Measurements from ENCODE around the gene TOMM22. TPM values are rescaled to one million over a fixed set of nuclear protein-coding genes. Genes with fewer than 3 reads are reported as not detected.

Gene TOMM22
- polyA plus RNA-seq, 2 donors, result 14.4 to 41.1 TPM

DNA sequence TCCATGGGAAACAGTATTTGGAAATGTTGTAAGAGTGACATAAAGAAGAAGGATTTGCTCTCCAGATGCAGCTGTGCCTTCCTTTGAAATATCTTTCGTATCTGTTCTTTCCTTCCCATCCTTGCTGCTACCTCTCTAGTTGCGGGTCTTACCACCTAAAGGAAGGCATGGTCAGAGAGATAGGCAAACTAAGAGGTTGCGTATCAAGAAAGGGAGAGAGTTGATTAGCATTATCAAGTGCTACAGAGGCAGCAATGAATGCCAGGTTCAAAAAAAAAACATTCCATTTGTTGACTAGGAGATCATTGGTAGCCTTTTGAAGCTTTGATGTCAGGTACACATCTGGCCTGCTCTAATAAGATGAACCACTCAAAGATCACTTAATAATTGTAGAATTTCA, 28.6 kb downstream of the TOMM22 start:
- no peak overlapping the region for H3K27ac ChIP-seq (ENCODE audit: low read depth in 2 of 2, low read length in 1 of 2)
- H3K4me3 ChIP-seq (ENCODE audit: low read depth in 1 of 2, low read length in 2 of 2), result no peak overlapping the region
- H3K36me3 ChIP-seq (ENCODE audit: control insufficient read depth in 2 of 2, insufficient read depth in 2 of 2, low read length in 1 of 2), result peaks cover 3 to 11% of the 10 kb centered on the region in 2 donors
- H3K9me3 ChIP-seq (ENCODE audit: control insufficient read depth in 2 of 2, insufficient read depth in 1 of 2, low read depth in 1 of 2, low read length in 1 of 2), result no peaks in the 10 kb centered on the region
- 98 to 99% methylated on average over 3 of the region's 3 CpGs for WGBS, 2 donors
- peaks cover 3 to 15% of the 10 kb centered on the region in 2 donors for H3K4me1 ChIP-seq (ENCODE audit: control insufficient read depth in 2 of 2, insufficient read depth in 2 of 2, low read length in 1 of 2)
- no peaks in the 10 kb centered on the region for H3K27me3 ChIP-seq (ENCODE audit: control insufficient read depth in 1 of 2, insufficient read depth in 2 of 2, low read length in 2 of 2)

DNA sequence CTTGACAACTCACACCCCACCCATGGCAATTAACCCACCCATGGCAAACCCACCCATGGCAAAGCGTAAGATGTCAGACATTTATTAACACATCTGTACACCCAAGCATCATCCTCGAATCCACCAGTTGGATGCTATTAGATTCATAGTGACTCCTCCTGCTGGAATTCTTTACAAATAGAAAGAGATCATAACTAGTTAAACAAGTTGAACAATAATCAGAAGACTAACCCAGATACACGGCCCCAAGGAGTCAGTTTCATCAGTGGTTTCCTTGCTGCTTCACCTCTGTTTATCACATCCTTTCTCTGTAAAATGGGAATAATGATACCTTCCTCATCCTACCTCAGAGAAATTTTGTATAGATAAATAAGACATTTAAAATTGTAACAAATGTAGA, 29.1 kb downstream of the TOMM22 start:
- WGBS, 2 donors, result 60% methylated on average over 3 of the region's 3 CpGs
- Histone ChIP-seq H3K4me1 (ENCODE audit: control insufficient read depth in 2 of 2, insufficient read depth in 2 of 2, low read length in 1 of 2) (peaks cover 5 to 19% of the 10 kb centered on the region in 2 donors), H3K27ac (ENCODE audit: low read depth in 2 of 2, low read length in 1 of 2) (no peak overlapping the region), H3K27me3 (ENCODE audit: control insufficient read depth in 1 of 2, insufficient read depth in 2 of 2, low read length in 2 of 2) (no peaks in the 10 kb centered on the region), H3K36me3 (ENCODE audit: control insufficient read depth in 2 of 2, insufficient read depth in 2 of 2, low read length in 1 of 2) (peaks cover 3 to 14% of the 10 kb centered on the region in 2 donors), H3K9me3 (ENCODE audit: control insufficient read depth in 2 of 2, insufficient read depth in 1 of 2, low read depth in 1 of 2, low read length in 1 of 2) (no peaks in the 10 kb centered on the region), H3K4me3 (ENCODE audit: low read depth in 1 of 2, low read length in 2 of 2) (no peak overlapping the region)

DNA sequence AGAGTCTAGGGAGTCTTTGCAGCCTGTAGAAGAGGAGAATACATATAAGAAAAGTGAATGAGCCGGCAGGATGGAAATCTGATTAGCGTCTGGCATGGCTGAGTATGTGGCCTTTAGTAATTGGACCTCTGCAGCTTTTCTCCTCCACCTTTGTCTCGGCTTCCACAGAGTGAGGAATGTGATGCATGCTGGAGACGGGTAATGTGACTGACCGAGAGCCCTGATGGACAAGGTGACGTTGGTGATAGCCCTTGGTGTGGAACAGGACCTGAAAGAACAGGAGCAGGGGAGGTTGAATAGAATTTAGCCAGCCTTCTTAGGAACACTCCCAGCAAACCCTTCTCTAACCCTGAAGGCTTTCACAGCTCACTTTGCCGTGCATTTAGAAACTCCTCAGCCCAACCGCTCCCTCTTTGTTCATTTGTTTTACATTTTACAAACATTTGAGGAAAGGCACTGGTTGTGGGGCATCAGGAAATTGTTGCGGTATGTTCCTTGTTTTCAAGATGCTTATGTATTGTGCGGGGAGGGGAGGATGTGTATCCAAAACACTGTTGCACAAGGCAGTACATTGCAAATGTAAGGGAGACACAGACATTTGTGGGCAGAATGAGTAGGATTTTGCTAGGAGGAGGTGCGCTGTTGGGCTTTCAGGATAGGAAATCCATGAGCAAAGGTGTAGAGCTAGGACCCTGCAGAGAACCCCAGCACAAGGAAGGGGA, 30.9 kb downstream of the TOMM22 start:
- Histone ChIP-seq H3K27me3 (ENCODE audit: control insufficient read depth in 1 of 2, insufficient read depth in 2 of 2, low read length in 2 of 2) (no peaks in the 10 kb centered on the region), H3K27ac (ENCODE audit: low read depth in 2 of 2, low read length in 1 of 2) (no peak overlapping the region), H3K4me1 (ENCODE audit: control insufficient read depth in 2 of 2, insufficient read depth in 2 of 2, low read length in 1 of 2) (peaks cover 5 to 20% of the 10 kb centered on the region in 2 donors), H3K36me3 (ENCODE audit: control insufficient read depth in 2 of 2, insufficient read depth in 2 of 2, low read length in 1 of 2) (peaks cover 14 to 28% of the 10 kb centered on the region in 2 donors), H3K4me3 (ENCODE audit: low read depth in 1 of 2, low read length in 2 of 2) (no peak overlapping the region), H3K9me3 (ENCODE audit: control insufficient read depth in 2 of 2, insufficient read depth in 1 of 2, low read depth in 1 of 2, low read length in 1 of 2) (no peaks in the 10 kb centered on the region)
- 86 to 91% methylated on average over 11 of the region's 11 CpGs for WGBS, 2 donors

DNA sequence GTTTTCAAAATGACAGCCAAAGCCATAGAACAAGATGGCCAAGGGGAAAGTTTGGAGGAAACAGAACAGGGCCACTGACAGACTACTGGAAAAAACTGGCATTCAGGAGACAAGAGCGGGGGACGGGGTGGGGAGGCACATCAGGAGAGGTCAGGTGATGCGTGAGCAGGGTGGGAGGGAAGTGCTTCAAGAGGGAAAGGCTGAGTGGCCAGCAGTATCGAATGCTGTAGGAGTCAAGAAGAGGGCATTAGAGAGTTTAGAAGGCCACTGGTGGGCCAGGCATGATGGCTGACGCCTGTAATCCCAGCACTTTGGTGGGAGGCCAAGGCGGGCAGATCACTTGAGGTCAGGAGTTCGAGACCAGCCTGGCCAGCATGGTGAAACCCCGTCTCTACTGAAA, 32.2 kb downstream of the TOMM22 start:
- Histone ChIP-seq H3K4me3 (ENCODE audit: low read depth in 1 of 2, low read length in 2 of 2) (no peak overlapping the region), H3K4me1 (ENCODE audit: control insufficient read depth in 2 of 2, insufficient read depth in 2 of 2, low read length in 1 of 2) (peaks cover 5 to 18% of the 10 kb centered on the region in 2 donors), H3K27ac (ENCODE audit: low read depth in 2 of 2, low read length in 1 of 2) (no peak overlapping the region), H3K9me3 (ENCODE audit: control insufficient read depth in 2 of 2, insufficient read depth in 1 of 2, low read depth in 1 of 2, low read length in 1 of 2) (no peaks in the 10 kb centered on the region), H3K27me3 (ENCODE audit: control insufficient read depth in 1 of 2, insufficient read depth in 2 of 2, low read length in 2 of 2) (no peaks in the 10 kb centered on the region), H3K36me3 (ENCODE audit: control insufficient read depth in 2 of 2, insufficient read depth in 2 of 2, low read length in 1 of 2) (peaks cover 11 to 28% of the 10 kb centered on the region in 2 donors)
- 86 to 90% methylated on average over 8 of the region's 8 CpGs for WGBS, 2 donors

DNA sequence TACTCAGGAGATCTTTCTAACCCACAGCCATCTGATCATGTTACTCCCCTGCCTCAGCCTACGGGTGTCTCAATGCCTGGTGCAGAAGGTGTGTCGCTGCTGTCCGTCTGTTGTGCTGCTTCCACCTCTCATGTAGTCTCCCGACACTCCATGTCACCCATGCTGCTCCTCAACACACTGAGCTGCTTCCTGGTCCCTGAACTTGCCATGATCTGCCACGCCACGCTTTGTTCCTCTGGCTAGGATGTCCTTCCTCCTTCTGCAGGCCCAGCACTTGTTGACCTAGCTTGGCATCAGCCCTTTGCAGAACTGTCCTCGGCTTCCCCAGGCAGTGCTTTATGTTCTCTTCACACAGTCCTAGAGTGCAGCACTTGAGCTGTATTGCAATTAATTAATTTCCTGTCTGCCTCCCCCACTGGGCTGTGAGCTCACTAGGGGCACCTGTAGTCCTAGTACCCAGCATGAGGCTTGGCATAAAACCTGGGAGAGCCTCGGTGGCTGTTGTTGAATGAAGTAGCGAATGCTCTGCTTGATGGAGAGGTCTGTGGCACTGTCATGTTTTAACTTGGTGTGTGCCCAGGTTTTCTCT, 33.5 kb downstream of the TOMM22 start:
- Histone ChIP-seq H3K27me3 (ENCODE audit: control insufficient read depth in 1 of 2, insufficient read depth in 2 of 2, low read length in 2 of 2) (no peaks in the 10 kb centered on the region), H3K27ac (ENCODE audit: low read depth in 2 of 2, low read length in 1 of 2) (peak overlapping the region in 1 of 2 donors; percentile 53), H3K9me3 (ENCODE audit: control insufficient read depth in 2 of 2, insufficient read depth in 1 of 2, low read depth in 1 of 2, low read length in 1 of 2) (no peaks in the 10 kb centered on the region), H3K4me3 (ENCODE audit: low read depth in 1 of 2, low read length in 2 of 2) (no peak overlapping the region), H3K36me3 (ENCODE audit: control insufficient read depth in 2 of 2, insufficient read depth in 2 of 2, low read length in 1 of 2) (peaks cover 11 to 28% of the 10 kb centered on the region in 2 donors), H3K4me1 (ENCODE audit: control insufficient read depth in 2 of 2, insufficient read depth in 2 of 2, low read length in 1 of 2) (peaks cover 5 to 18% of the 10 kb centered on the region in 2 donors)
- 76 to 84% methylated on average over 9 of the region's 9 CpGs for WGBS, 2 donors

DNA sequence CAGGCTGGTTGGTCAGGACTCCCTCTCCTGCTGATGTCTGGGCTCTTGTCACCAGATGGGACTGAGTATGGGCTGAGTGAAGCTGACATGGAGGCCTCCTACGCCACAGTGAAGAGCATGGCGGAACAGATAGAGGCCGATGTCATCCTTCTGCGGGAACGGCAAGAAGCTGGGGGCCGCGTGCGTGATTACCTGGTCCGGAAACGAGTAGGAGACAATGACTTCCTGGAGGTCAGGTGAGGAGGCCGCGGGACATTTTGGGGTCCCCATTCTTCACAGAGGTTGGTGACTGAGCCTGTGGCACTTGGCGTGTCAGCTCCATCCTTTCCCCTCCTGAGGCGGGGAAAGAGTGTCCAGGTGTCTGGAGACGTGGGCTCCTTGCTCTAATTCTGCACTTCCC, 34.1 kb downstream of the TOMM22 start:
- H3K4me1 ChIP-seq (ENCODE audit: control insufficient read depth in 2 of 2, insufficient read depth in 2 of 2, low read length in 1 of 2), result peaks cover 5 to 18% of the 10 kb centered on the region in 2 donors
- H3K9me3 ChIP-seq (ENCODE audit: control insufficient read depth in 2 of 2, insufficient read depth in 1 of 2, low read depth in 1 of 2, low read length in 1 of 2), result no peaks in the 10 kb centered on the region
- no peaks in the 10 kb centered on the region for H3K27me3 ChIP-seq (ENCODE audit: control insufficient read depth in 1 of 2, insufficient read depth in 2 of 2, low read length in 2 of 2)
- WGBS, 2 donors, result 93 to 94% methylated on average over 15 of the region's 15 CpGs
- peaks cover 11 to 28% of the 10 kb centered on the region in 2 donors for H3K36me3 ChIP-seq (ENCODE audit: control insufficient read depth in 2 of 2, insufficient read depth in 2 of 2, low read length in 1 of 2)
- H3K4me3 ChIP-seq (ENCODE audit: low read depth in 1 of 2, low read length in 2 of 2), result no peak overlapping the region
- H3K27ac ChIP-seq (ENCODE audit: low read depth in 2 of 2, low read length in 1 of 2), result no peak overlapping the region

DNA sequence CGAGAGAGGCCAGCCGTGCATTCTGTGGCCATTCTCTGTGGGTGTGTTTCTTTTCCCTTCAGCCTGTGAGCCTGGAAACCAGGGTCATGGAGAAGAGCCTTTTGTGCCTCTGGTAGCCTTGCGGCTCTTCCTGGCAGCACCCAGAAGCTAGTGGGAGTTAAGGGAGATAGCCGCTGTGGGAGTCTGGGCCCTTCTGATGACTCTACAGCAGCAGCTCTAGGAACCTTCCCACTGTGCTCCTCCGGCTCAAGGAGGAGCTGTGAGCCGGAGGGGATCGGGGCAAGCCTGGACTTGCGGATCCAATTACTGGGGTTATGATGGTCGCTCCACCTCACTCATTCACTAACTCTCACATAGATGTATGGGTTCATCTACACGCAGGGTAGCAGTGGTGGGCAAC, 34.5 kb downstream of the TOMM22 start:
- 86 to 92% methylated on average over 10 of the region's 10 CpGs for WGBS, 2 donors
- peaks cover 5 to 18% of the 10 kb centered on the region in 2 donors for H3K4me1 ChIP-seq (ENCODE audit: control insufficient read depth in 2 of 2, insufficient read depth in 2 of 2, low read length in 1 of 2)
- H3K27ac ChIP-seq (ENCODE audit: low read depth in 2 of 2, low read length in 1 of 2), result no peak overlapping the region
- no peak overlapping the region for H3K4me3 ChIP-seq (ENCODE audit: low read depth in 1 of 2, low read length in 2 of 2)
- H3K36me3 ChIP-seq (ENCODE audit: control insufficient read depth in 2 of 2, insufficient read depth in 2 of 2, low read length in 1 of 2), result peaks cover 11 to 28% of the 10 kb centered on the region in 2 donors
- H3K27me3 ChIP-seq (ENCODE audit: control insufficient read depth in 1 of 2, insufficient read depth in 2 of 2, low read length in 2 of 2), result no peaks in the 10 kb centered on the region
- H3K9me3 ChIP-seq (ENCODE audit: control insufficient read depth in 2 of 2, insufficient read depth in 1 of 2, low read depth in 1 of 2, low read length in 1 of 2), result no peaks in the 10 kb centered on the region

DNA sequence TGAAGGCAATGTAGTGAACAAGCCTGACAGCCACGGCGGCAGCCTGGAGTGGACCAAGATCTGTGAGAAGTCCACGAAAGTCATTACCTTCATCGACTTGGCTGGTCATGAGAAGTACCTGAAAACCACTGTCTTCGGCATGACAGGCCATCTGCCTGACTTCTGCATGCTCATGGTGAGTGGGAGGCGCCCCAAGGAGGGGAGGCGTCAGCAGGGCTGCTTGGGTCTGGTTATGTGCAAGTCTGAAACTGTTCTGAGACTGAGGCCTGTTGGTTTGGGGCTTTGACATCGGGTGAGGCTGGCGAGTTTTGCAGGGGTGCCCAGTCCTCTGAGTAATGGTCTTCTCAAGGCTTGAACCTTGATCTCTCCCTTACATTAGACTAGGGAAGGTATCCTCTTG, 35.1 kb downstream of the TOMM22 start:
- 75 to 79% methylated on average over 9 of the region's 9 CpGs for WGBS, 2 donors
- H3K27me3 ChIP-seq (ENCODE audit: control insufficient read depth in 1 of 2, insufficient read depth in 2 of 2, low read length in 2 of 2), result no peaks in the 10 kb centered on the region
- H3K9me3 ChIP-seq (ENCODE audit: control insufficient read depth in 2 of 2, insufficient read depth in 1 of 2, low read depth in 1 of 2, low read length in 1 of 2), result no peaks in the 10 kb centered on the region
- H3K4me1 ChIP-seq (ENCODE audit: control insufficient read depth in 2 of 2, insufficient read depth in 2 of 2, low read length in 1 of 2), result peaks cover 5 to 18% of the 10 kb centered on the region in 2 donors
- no peak overlapping the region for H3K4me3 ChIP-seq (ENCODE audit: low read depth in 1 of 2, low read length in 2 of 2)
- peaks cover 11 to 31% of the 10 kb centered on the region in 2 donors for H3K36me3 ChIP-seq (ENCODE audit: control insufficient read depth in 2 of 2, insufficient read depth in 2 of 2, low read length in 1 of 2)
- no peak overlapping the region for H3K27ac ChIP-seq (ENCODE audit: low read depth in 2 of 2, low read length in 1 of 2)

DNA sequence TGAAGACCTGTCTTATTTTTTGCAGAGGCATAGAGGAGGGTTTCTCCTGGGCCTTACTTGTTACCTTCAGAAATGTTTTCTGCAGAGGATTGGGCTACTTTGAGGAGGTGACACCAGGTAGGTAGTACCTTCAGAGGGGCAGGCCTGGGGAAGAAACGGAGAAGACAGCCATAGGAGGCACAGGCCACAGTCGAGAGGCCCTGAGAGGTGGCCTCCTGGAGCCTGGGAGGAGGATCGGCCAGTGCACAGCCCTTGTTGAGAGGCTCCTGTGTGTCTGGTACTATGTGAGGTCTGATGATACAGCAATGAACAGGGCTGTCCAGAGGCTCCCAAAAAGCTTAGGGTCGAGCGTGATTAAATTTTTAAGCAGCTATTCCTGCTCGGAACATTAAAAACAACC, 35.5 kb downstream of the TOMM22 start:
- WGBS, 2 donors, result 88 to 93% methylated on average over 6 of the region's 6 CpGs
- no peak overlapping the region for H3K4me3 ChIP-seq (ENCODE audit: low read depth in 1 of 2, low read length in 2 of 2)
- H3K4me1 ChIP-seq (ENCODE audit: control insufficient read depth in 2 of 2, insufficient read depth in 2 of 2, low read length in 1 of 2), result peaks cover 5 to 18% of the 10 kb centered on the region in 2 donors
- H3K36me3 ChIP-seq (ENCODE audit: control insufficient read depth in 2 of 2, insufficient read depth in 2 of 2, low read length in 1 of 2), result peaks cover 11 to 31% of the 10 kb centered on the region in 2 donors
- no peaks in the 10 kb centered on the region for H3K9me3 ChIP-seq (ENCODE audit: control insufficient read depth in 2 of 2, insufficient read depth in 1 of 2, low read depth in 1 of 2, low read length in 1 of 2)
- H3K27ac ChIP-seq (ENCODE audit: low read depth in 2 of 2, low read length in 1 of 2), result no peak overlapping the region
- H3K27me3 ChIP-seq (ENCODE audit: control insufficient read depth in 1 of 2, insufficient read depth in 2 of 2, low read length in 2 of 2), result no peaks in the 10 kb centered on the region

DNA sequence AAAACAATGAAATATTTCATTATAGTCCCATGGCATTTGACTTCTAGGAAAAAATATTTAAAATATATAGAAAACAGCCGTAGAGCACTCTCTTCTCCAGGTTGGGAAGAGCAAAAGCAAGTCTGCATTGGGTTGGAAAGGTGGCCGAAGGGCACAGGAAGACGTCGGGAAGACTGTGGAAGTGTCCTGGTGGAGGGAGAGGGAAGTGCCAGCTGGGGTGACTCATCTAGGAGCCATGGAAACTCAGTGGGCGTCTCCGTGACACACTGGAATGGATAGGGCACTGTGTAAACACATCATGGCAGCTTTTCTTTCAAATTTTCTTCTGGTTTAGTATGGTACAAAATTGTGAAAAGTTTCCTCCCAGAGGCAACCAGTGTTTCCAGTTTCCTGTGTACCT, 36.7 kb downstream of the TOMM22 start:
- peaks cover 17 to 26% of the 10 kb centered on the region in 2 donors for H3K36me3 ChIP-seq (ENCODE audit: control insufficient read depth in 2 of 2, insufficient read depth in 2 of 2, low read length in 1 of 2)
- no peaks in the 10 kb centered on the region for H3K27me3 ChIP-seq (ENCODE audit: control insufficient read depth in 1 of 2, insufficient read depth in 2 of 2, low read length in 2 of 2)
- no peaks in the 10 kb centered on the region for H3K9me3 ChIP-seq (ENCODE audit: control insufficient read depth in 2 of 2, insufficient read depth in 1 of 2, low read depth in 1 of 2, low read length in 1 of 2)
- no peak overlapping the region for H3K4me3 ChIP-seq (ENCODE audit: low read depth in 1 of 2, low read length in 2 of 2)
- H3K4me1 ChIP-seq (ENCODE audit: control insufficient read depth in 2 of 2, insufficient read depth in 2 of 2, low read length in 1 of 2), result peaks cover 5 to 13% of the 10 kb centered on the region in 2 donors
- WGBS, 2 donors, result 20 to 26% methylated on average over 6 of the region's 6 CpGs
- peak overlapping the region in 1 of 2 donors; percentile 59 for H3K27ac ChIP-seq (ENCODE audit: low read depth in 2 of 2, low read length in 1 of 2)
